Germinal center (tissue), 1 donor: Measurements from ENCODE around the gene CHST15.

Experiments used
- DNase-seq: peaks from one replicate; pipeline ENCODE4 v3.0.0; 2012; ENCODE audit warnings: mixed read lengths, low spot score

The CHST15 gene

GRCh38 chr10:123997486-123998196 is 95.8 kb downstream of the CHST15 start:
- DNase-seq: peak; percentile 2

DNA sequence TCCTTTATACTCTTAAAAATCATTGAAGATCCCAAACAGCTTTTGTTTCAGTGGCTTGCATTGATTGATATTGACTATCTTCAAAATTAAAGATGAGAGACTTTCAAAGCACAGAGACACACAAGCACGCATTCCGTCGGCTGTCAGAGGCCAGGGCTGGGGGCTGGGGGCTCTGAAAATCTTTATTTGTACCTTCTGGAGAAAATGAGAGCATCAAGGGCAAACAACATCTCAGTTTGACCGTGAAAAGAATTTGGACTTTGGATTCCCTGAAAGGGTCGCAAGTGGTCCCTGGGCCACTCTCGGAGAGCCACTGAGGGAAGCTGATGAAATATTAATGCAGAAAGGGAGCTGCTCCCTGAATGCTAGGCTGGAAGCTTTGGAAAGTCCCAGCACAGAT is 96.4 kb downstream of the CHST15 start:
- DNase-seq: no peak

- peak; percentile 1 for DNase-seq
Observed at GRCh38 chr10:123996302-123996701, 97.1 kb downstream of the CHST15 start.

DNA sequence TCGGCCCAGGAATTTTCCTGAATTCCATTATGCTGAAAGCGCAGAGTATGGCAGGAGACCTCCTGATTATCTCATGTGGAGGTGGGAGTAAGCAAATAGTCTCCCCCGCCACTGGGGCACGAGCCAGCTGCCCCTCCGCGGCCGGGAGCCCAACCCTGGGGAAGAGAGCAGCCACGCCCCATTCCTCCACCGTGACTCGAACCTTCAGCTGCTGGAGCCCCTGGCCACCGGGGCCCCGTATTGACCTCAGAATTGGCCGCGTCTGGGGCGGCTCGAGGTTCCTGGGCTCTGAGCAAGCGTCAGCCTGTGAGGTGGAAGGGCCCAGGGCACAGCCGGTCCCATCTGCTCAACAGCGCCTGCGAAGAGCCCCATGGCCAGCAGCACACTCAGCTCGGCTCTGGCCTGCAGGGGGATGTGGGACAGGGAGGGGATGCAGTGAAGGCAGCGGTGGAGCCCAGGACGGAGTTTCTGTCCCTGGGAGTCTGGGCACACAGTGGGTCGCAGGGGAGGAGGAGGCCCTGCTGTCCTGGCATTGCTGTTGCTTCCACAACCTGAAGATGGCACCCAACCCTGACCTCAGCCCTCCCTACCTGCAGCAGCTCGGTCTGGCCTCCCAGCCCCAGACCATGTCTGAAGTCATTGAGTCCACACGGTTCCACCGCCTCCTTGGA is 97.8 kb downstream of the CHST15 start:
- DNase-seq: peak; percentile 77

GRCh38 chr10:123995082-123995460 is 98.3 kb downstream of the CHST15 start:
- DNase-seq: peak; percentile 7

GRCh38 chr10:123994417-123995081 is 98.8 kb downstream of the CHST15 start:
- DNase-seq: peak; percentile 87

DNA sequence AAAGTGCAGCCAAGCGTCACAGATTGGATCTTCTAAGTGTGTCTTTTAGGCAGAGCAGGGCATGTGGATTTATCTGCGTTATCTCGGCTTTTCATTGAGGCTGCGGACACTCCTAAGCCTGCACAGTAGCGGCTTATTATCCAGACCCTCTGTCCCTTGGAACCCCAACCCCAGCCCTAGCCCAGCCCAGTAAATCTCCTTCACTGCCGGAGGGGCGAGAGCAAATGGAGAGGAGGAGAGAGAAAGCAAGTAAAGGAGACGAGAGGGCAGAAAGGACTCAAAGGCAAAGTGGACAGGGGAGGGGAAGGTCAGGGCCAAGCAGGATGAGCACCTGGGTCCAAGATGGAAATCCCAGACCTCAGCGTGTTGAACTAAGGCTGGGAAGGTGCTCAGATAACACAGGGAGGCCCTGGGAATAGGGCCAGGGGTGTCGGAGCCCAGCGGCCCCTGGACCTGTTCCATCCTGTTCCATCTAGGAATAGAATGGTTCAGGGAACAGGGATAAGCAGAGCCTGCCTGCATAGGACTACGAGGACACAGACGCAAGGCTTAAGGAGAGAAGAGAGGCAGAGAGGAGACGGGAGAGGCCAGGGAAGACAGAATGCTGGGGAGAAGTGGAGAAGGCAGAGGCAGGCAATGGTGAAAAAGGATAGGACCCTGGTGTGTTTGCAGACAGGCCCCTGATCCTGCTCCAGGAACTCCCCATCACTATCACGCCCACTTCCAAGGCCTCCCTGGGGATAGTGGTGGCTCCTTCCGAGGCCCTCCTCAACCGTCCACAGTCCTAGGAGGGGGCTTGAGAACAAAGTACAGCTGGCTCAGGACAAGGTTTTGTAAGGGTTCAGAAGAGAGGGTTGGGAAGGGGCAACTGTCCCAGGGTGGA is 99.6 kb downstream of the CHST15 start:
- peak; percentile 2 for DNase-seq

DNA sequence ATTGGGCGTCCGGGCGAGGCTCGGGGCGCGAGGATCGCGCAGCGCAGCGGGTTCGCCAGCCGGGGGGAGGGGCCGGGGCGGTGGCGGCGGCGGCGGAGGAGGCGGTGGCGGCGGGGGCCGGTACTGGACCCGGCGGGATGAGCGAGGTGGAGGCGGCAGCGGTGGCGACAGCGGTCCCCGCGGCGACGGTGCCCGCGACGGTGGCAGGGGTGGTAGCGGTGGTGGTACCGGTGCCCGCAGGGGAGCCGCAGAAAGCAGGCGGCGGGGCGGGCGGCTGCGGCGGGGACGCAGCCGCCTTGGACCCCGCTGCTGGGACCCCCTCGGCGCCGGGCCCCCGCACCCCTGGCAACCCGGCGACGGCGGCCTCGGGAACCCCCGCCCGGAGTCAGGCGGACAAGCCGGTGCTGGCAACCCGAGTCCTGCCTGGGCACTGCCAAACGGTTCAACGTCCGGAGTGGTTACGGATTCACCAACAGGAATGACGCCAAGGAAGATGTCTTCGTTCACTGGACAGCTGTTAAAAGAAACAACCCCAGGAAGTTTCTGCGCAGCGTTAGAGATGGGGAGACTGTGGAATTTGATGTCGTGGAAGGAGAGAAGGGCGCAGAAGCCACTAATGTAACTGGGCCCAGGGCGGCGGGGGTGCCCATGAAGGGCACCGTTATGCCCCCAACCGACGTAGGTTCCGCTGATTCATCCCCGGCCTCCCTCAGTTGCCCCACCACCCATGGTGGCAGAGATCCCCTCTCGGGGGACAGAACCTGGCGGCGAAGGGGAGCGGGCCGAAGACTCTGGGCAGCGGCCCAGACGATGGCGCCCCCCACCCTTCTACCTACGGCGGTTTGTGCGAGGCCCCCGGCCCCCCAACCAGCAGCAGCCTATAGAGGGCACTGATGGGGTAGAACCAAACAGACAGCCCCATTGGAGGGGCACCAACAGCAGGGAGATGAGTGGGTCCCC is 101.5 kb downstream of the CHST15 start:
- DNase-seq: no peak

DNA sequence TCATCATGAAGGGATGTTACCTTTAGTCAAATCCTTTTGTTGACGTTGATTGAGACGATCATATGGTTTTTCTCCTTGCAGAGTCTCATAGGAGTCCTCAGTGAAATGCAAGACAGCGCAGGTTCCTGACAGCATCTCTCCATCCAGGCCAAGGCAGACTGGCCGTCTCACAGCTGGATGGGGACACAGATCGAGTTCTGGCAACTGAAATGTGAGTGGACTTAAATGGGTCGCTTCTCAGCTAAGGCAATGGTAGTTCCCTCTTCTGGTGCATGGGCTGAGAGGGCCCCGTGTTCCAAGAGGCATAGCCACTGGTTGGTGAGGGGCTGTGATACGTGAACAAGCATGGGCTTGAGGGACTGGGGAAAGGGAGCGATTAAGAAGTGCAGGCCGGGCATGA is 102.5 kb downstream of the CHST15 start:
- DNase-seq: no peak

DNA sequence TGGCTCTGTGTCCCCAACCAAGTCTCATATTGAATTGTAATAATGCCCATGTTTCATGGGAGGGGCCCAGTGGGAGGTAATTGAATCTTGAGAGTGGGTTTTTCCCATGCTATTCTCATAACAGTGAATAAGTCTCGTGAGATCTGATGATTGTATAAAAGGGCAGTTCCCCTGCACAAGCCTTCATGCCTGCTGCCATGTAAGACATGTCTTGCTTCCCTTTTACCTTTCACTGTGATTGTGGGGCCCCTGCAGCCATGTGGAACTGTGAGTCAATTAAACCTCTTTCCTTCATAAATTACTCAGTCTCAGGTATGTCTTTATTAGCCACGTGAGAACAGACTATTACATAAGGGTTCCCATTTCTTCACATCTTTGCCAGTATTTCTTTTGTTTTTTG is 104.7 kb downstream of the CHST15 start:
- no peak for DNase-seq

- DNase-seq: no peak
Observed at GRCh38 chr10:123986736-123987135, 106.7 kb downstream of the CHST15 start.

DNA sequence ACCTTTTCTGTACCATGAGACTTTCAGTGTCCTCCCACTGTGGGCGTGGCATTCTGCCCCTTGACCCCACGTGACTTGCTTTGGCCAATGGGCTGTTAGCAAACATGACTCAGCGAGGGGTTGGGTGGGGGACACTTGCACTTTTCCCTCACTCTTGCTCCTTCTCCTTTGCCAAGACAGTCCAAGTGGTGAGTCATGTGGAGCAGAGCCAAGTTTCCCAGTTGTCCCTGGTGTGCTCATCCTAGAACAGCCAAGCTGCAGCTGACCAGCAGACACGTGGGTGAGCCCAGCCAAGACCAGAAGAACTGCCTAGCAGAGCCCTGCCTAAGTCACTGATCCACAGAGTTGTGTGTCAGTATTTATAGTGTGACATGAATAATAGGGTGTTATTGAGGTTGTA is 119.0 kb downstream of the CHST15 start:
- no peak for DNase-seq

DNA sequence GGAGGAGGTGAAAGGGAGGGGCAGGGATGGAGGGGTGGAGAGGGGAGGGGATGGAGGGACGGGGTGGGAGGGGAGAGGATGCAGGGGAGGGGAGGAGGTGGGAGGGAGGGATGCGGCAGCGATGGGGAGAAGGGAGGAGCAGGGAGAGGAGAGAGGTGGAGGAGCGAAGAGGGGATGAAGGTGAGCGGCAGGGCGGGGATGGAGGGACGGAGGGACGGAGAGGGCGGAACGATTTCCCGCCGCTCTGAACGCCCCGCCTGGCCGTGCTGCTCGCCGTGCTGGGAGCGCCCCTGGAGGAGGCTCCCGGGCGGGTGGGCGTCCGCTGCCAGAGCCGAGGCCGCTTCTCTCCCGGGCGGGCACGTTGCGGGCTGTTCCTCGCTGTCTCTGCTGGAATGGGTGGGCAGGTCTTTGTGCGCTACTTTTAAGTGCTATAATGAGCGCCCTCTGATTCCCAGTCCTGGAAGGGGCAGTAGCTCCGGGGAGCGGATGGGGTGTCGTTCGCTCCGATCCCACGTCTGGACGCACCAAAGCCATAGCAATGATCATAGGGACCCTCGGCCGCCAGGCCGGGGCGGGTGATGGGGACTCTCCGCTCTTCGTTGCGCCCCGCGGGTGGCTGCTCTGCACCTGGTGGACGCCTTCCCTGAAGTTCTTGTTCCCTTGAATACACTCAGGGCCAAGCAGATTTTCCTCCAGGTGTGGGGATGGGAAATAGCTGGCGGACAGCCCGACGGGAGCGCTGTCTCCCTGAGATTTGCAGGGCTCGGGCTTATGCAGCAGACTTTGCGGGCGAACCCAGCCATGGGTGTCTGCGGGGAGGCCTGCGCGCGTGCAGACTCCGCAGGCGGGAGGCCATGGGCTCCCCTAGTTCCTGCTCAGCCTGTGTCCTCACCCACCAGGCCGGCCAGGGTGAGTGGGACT is 120.7 kb downstream of the CHST15 start:
- DNase-seq: no peak

- DNase-seq: no peak
Observed at GRCh38 chr10:123970927-123971286, 122.5 kb downstream of the CHST15 start.

GRCh38 chr10:123970207-123970926 is 123.0 kb downstream of the CHST15 start:
- no peak for DNase-seq

GRCh38 chr10:123967626-123968243 is 125.7 kb downstream of the CHST15 start:
- DNase-seq: peak; percentile 74

- no peak for DNase-seq
Observed at GRCh38 chr10:123966896-123967231, 126.5 kb downstream of the CHST15 start.

DNA sequence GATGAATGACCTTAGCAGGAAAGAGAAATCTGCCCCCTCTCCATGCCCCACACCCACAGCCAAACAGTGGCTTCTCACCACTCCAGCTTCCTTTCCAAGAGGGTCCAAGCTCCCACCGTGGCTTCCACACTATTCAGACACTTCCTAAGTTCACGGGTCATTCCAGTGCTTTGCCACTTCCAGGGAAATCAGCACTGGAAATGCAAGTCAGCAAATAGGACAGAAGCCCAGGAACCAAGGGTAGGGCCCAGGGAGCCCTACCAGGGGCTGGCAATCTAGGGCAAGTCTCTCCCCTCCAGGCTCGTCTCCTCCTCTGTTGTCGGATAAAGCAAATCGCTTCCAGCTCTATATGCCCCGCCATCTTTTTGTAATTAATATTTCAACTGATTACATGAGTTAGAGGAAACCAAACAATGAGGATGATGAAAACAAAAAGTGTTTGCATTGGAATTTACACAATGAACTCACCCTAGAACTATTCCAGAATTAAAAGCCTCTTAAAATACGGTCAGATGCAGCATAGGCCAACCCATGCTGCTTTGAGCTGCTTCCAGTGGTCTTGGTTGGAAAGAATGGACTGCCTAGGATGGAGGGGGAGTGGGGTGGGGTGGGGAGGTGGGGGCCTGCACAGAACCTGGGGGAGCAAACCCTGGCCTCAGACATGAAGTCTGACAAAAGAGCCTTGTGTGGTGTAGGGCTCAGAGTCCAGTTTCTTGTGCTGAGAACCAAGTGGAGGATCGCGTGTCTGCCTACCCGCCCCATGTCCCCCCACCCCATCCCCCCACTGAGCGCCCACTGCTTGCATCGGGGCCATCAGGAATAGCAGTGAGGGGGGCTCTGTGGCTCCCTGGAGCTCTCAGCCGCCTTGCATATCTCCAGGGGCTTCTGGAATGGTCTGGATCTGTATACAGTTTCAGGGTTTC is 127.2 kb downstream of the CHST15 start:
- DNase-seq: no peak
